HUES48 (cell line): ENCODE measurements around the gene DGKK.
"Not testable (repeated sequence)": the region's sequence is repeated elsewhere in the genome, so short reads cannot be mapped to it uniquely, and the experiment has no call there.

ENCODE experiments used
- H3K27ac ChIP-seq: one replicate; pipeline ENCODE4 v1.7.0; 2013; ENCODE audit warnings: low read depth, low read length, inconsistent platforms
- H3K27me3 ChIP-seq: 2 replicates; pipeline ENCODE4 v1.6.1; 2013; ENCODE audit warnings: mild to moderate bottlenecking, low read length; ENCODE audit not compliant: control insufficient read depth, insufficient read depth
- H3K36me3 ChIP-seq: 2 replicates; pipeline ENCODE4 v1.6.1; 2013; ENCODE audit warnings: low read length; ENCODE audit not compliant: control insufficient read depth, insufficient read depth
- H3K4me1 ChIP-seq: 2 replicates; pipeline ENCODE4 v1.6.1; 2013; ENCODE audit warnings: mild to moderate bottlenecking, low read length; ENCODE audit not compliant: control insufficient read depth, insufficient read depth
- H3K4me3 ChIP-seq: 2 replicates; pipeline ENCODE4 v1.5.1; 2013; ENCODE audit warnings: mild to moderate bottlenecking, low read depth, low read length
- H3K9ac ChIP-seq: 2 replicates; pipeline ENCODE4 v1.6.1; 2013; ENCODE audit warnings: mild to moderate bottlenecking, low read depth, low read length, moderate library complexity
- H3K9me3 ChIP-seq: 2 replicates; pipeline ENCODE4 v1.6.1; 2013; ENCODE audit warnings: low read length; ENCODE audit not compliant: control insufficient read depth, insufficient read depth

The DGKK gene

GRCh38 chrX:50333308-50333707 lies 137.3 kb downstream of the DGKK start:
- Histone ChIP-seq H3K9ac (no peak overlapping the region), H3K4me3 (no peak overlapping the region), H3K27ac (no peak overlapping the region), H3K36me3 (no peaks in the 10 kb centered on the region), H3K9me3 (peaks cover 5% of the 10 kb centered on the region; the same call in 1 of the 2 replicates), H3K27me3 (no peaks in the 10 kb centered on the region), H3K4me1 (no peaks in the 10 kb centered on the region)

- H3K4me3 ChIP-seq, H3K27me3 ChIP-seq, H3K27ac ChIP-seq, H3K4me1 ChIP-seq, H3K36me3 ChIP-seq, H3K9me3 ChIP-seq, H3K9ac ChIP-seq: not testable (repeated sequence)
These were observed 138.0 kb downstream of the DGKK start for GRCh38 chrX:50332668-50333067.

DNA sequence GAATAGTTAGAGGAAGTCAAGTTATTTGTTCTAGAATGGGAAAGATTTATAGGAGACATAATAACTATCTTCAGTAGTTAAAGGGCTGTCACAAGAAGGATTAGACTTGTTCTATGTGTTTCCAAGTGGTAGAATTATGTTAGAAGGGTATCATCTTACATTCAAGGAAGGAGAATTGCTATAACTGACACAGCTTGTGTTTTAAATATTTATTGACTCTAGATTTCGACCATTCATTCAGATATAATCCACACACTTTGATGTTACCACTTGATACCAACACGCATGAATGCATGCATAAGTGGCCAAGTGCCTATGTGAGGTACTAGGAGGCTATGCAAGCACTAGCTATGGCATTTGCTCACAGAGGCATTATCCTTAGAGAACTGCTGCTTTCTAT lies 143.4 kb downstream of the DGKK start:
- no peak overlapping the region for H3K4me3 ChIP-seq
- H3K9me3 ChIP-seq, result 0 out of 2 replicates have a peak, but pooled peaks cover 3% of the 10 kb centered on the region
- H3K27ac ChIP-seq, result no peak overlapping the region
- H3K27me3 ChIP-seq, result no peaks in the 10 kb centered on the region
- H3K36me3 ChIP-seq, result no peaks in the 10 kb centered on the region
- H3K4me1 ChIP-seq, result no peaks in the 10 kb centered on the region
- no peak overlapping the region for H3K9ac ChIP-seq
